Liver (tissue), 9 donors: ENCODE results near the gene SLC6A12. TPM values are rescaled to one million over a fixed set of nuclear protein-coding genes. Genes with fewer than 3 reads are reported as not detected.

Experiments used
- DNase-seq: peaks from one replicate; pipeline ENCODE4 v3.0.0-alpha.2; 2017; ENCODE audit warnings: low spot score
- H3K27ac ChIP-seq, 2 donors: one replicate each; pipeline ENCODE4 v1.7.0; 2013; ENCODE audit warnings: inconsistent platforms in 2 of 2, low read length in 2 of 2, control low read depth in 1 of 2, low read depth in 1 of 2, mild to moderate bottlenecking in 1 of 2
- H3K27me3 ChIP-seq, 4 donors: one replicate each; pipeline versions ENCODE4 v1.6.1 to v1.7.0; 2013; ENCODE audit warnings: low read length in 3 of 4, inconsistent platforms in 1 of 4, mild to moderate bottlenecking in 1 of 4, moderate library complexity in 1 of 4; ENCODE audit not compliant: control insufficient read depth in 4 of 4, insufficient read depth in 4 of 4
- H3K36me3 ChIP-seq, 4 donors: one replicate each; pipeline versions ENCODE4 v1.6.1 to v1.7.0; 2013; ENCODE audit warnings: low read length in 3 of 4, mild to moderate bottlenecking in 3 of 4, low read depth in 1 of 4, moderate library complexity in 1 of 4; ENCODE audit not compliant: control insufficient read depth in 4 of 4, insufficient read depth in 3 of 4
- H3K4me1 ChIP-seq, 4 donors: one replicate each; pipeline versions ENCODE4 v1.6.1 to v1.7.0; 2013; ENCODE audit warnings: low read length in 3 of 4, mild to moderate bottlenecking in 3 of 4, moderate library complexity in 1 of 4; ENCODE audit not compliant: control insufficient read depth in 4 of 4, insufficient read depth in 4 of 4
- H3K4me3 ChIP-seq, 3 donors: one replicate each; pipeline versions ENCODE4 v1.6.1 to v1.7.0; 2013; ENCODE audit warnings: low read length in 3 of 3, control low read depth in 1 of 3, low read depth in 1 of 3, mild to moderate bottlenecking in 1 of 3
- H3K9ac ChIP-seq, 2 donors: one replicate each; pipeline ENCODE4 v1.7.0; 2013; ENCODE audit warnings: low read length in 2 of 2, mild to moderate bottlenecking in 2 of 2, moderate library complexity in 2 of 2, control low read depth in 1 of 2, low read depth in 1 of 2
- H3K9me3 ChIP-seq, 4 donors: one replicate each; pipeline versions ENCODE4 v1.6.1 to v1.7.0; 2013; ENCODE audit warnings: low read length in 3 of 4; ENCODE audit not compliant: control insufficient read depth in 4 of 4
- EGR1 ChIP-seq, 2 donors: IDR thresholded peaks; 2 replicates each; pipeline ENCODE4 v1.6.1; 2016 to 2018; ENCODE audit warnings: antibody characterized with exemption in 2 of 2, low read depth in 2 of 2
- FOXA1 ChIP-seq: IDR thresholded peaks from 2 replicates; pipeline ENCODE4 v1.6.1; 2016; ENCODE audit warnings: antibody characterized with exemption
- FOXA2 ChIP-seq: IDR thresholded peaks from 2 replicates; pipeline ENCODE4 v1.6.1; 2016; ENCODE audit warnings: antibody characterized with exemption
- GABPA ChIP-seq, 2 donors: IDR thresholded peaks in 1 of 2; conservative IDR thresholded peaks in 1 of 2; 2 replicates each; pipeline ENCODE4 v1.6.1; 2016; ENCODE audit warnings: antibody characterized with exemption in 2 of 2, mild to moderate bottlenecking in 1 of 2, moderate library complexity in 1 of 2
- HNF4A ChIP-seq, 2 donors: conservative IDR thresholded peaks; 2 replicates each; pipeline ENCODE4 v1.6.1; 2016; ENCODE audit warnings: antibody characterized with exemption in 2 of 2, mild to moderate bottlenecking in 2 of 2
- HNF4G ChIP-seq: IDR thresholded peaks from 2 replicates; pipeline ENCODE4 v1.6.1; 2016; ENCODE audit warnings: antibody characterized with exemption
- JUND ChIP-seq, 2 donors: IDR thresholded peaks; 2 replicates each; pipeline ENCODE4 v1.6.1; 2016; ENCODE audit warnings: antibody characterized with exemption in 2 of 2
- NR2F2 ChIP-seq: IDR thresholded peaks from 2 replicates; pipeline ENCODE4 v1.6.1; 2016; ENCODE audit warnings: antibody characterized with exemption
- RAD21 ChIP-seq, 2 donors: IDR thresholded peaks; 2 replicates each; pipeline ENCODE4 v1.6.1; 2016; ENCODE audit warnings: antibody characterized with exemption in 2 of 2, mild to moderate bottlenecking in 2 of 2
- RXRA ChIP-seq, 2 donors: IDR thresholded peaks; 2 replicates each; pipeline ENCODE4 v1.6.1; 2017 to 2018; ENCODE audit warnings: antibody characterized with exemption in 2 of 2, mild to moderate bottlenecking in 1 of 2
- SP1 ChIP-seq: IDR thresholded peaks from 2 replicates; pipeline ENCODE4 v1.6.1; 2018; ENCODE audit warnings: antibody characterized with exemption, mild to moderate bottlenecking
- TAF1 ChIP-seq: conservative IDR thresholded peaks from 2 replicates; pipeline ENCODE4 v1.6.1; 2016; ENCODE audit warnings: antibody characterized with exemption, mild to moderate bottlenecking
- YY1 ChIP-seq: IDR thresholded peaks from 2 replicates; pipeline ENCODE4 v1.6.1; 2016; ENCODE audit warnings: antibody characterized with exemption, mild to moderate bottlenecking
- WGBS: extraction: QIAGEN DNeasy Blood & Tissue Kit; methylation state at CpG from one replicate; pipeline ENCODE4 v1.1.7; 2013; 5-methylcytosine and 5-hydroxymethylcytosine counted together
- polyA plus RNA-seq, 2 donors: library from polyadenylated mRNA; stranded (reverse) in 1 of 2; unstranded in 1 of 2; fragments of 200-250 nt in 1 of 2; fragments of >200 nt in 1 of 2; fragmentation: Nextera tagmentation in 1 of 2; extraction: Ambion mirVana in 1 of 2; gene quantifications; one replicate each; pipeline versions ENCODE4 v1.2.1 to v1.2.3, GENCODE V29; 2013 to 2015
- total RNA-seq, 2 donors: library from RNA; depleted of rRNA; stranded (reverse); fragments of >200 nt; gene quantifications; one replicate each; pipeline ENCODE4 v1.2.3, GENCODE V29; 2014
- TF ChIP-seq, protein P1 (sequence below): IDR thresholded peaks from 2 replicates; pipeline ENCODE4 v1.6.1; 2016; ENCODE audit warnings: antibody characterized with exemption
- TF ChIP-seq, protein P2 (sequence below): IDR thresholded peaks from 2 replicates; pipeline ENCODE4 v1.6.1; 2016; ENCODE audit warnings: antibody characterized with exemption
- TF ChIP-seq, protein P3 (sequence below): fragments of 150-350 bp; IDR thresholded peaks from 2 replicates; pipeline ENCODE4 v1.5.1; 2017; ENCODE audit warnings: improper control_type of control experiment, low read depth, low read length; ENCODE audit not compliant: missing input control
- TF ChIP-seq, protein P4 (sequence below): IDR thresholded peaks from 2 replicates; pipeline ENCODE4 v1.6.1; 2016; ENCODE audit warnings: antibody characterized with exemption, mild to moderate bottlenecking
- TF ChIP-seq, protein P5 (sequence below): IDR thresholded peaks from 2 replicates; pipeline ENCODE4 v1.6.1; 2016; ENCODE audit warnings: antibody characterized with exemption
- donor health status: healthy.
- donor health status: healthy.
- donor health status: healthy.
- donor health status: healthy.
- donor health status: healthy.

The SLC6A12 gene
- total and polyA plus RNA-seq, 4 donors, result 18.2 to 30.3 (median 23.2) TPM

DNA sequence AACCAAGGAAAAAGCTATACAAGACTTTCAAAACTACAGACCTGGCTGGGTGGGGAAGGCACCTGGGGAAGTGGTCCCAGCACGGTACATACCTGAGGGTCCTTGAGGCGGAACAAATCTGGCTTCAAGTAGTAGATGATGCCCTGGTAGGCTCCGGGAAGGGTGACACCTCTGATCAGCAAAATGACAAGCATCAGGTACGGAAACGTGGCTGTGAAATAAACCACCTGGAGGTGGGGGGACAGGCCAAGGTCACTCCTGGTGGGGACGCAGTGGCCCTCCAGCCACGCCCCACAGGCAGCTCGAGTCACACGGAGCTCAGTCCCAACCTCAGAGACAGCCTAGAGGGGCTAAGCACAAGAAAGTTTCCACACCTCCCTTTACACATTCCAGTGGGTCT lies 15.3 kb downstream of the SLC6A12 start:
- Histone ChIP-seq H3K4me1 (no peaks in the 10 kb centered on the region), H3K9ac (no peak overlapping the region), H3K36me3 (peaks cover 0 to 86% (median 51%) of the 10 kb centered on the region in 4 donors), H3K4me3 (no peak overlapping the region), H3K27me3 (no peaks in the 10 kb centered on the region), H3K9me3 (no peaks in the 10 kb centered on the region), H3K27ac (no peak overlapping the region)
- WGBS, result 81% methylated on average over 9 of the region's 9 CpGs
- TF ChIP-seq TAF1 (no peak), HNF4A (conservative IDR thresholded peaks at IDR 0.05) (no peak), HNF4G (no peak), EGR1 (IDR thresholded peaks at IDR 0.05; ENCODE audit: low read depth in 2 of 2) (no peak), JUND (IDR thresholded peaks at IDR 0.05) (no peak), NR2F2 (no peak), FOXA2 (no peak), SP1 (no peak), YY1 (no peak)
- TF ChIP-seq, protein P1, sequence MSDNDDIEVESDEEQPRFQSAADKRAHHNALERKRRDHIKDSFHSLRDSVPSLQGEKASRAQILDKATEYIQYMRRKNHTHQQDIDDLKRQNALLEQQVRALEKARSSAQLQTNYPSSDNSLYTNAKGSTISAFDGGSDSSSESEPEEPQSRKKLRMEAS, result no peak
- TF ChIP-seq, protein P2, sequence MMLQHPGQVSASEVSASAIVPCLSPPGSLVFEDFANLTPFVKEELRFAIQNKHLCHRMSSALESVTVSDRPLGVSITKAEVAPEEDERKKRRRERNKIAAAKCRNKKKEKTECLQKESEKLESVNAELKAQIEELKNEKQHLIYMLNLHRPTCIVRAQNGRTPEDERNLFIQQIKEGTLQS, result no peak
- TF ChIP-seq, protein P3, sequence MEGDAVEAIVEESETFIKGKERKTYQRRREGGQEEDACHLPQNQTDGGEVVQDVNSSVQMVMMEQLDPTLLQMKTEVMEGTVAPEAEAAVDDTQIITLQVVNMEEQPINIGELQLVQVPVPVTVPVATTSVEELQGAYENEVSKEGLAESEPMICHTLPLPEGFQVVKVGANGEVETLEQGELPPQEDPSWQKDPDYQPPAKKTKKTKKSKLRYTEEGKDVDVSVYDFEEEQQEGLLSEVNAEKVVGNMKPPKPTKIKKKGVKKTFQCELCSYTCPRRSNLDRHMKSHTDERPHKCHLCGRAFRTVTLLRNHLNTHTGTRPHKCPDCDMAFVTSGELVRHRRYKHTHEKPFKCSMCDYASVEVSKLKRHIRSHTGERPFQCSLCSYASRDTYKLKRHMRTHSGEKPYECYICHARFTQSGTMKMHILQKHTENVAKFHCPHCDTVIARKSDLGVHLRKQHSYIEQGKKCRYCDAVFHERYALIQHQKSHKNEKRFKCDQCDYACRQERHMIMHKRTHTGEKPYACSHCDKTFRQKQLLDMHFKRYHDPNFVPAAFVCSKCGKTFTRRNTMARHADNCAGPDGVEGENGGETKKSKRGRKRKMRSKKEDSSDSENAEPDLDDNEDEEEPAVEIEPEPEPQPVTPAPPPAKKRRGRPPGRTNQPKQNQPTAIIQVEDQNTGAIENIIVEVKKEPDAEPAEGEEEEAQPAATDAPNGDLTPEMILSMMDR, result no peak
- TF ChIP-seq, protein P4, sequence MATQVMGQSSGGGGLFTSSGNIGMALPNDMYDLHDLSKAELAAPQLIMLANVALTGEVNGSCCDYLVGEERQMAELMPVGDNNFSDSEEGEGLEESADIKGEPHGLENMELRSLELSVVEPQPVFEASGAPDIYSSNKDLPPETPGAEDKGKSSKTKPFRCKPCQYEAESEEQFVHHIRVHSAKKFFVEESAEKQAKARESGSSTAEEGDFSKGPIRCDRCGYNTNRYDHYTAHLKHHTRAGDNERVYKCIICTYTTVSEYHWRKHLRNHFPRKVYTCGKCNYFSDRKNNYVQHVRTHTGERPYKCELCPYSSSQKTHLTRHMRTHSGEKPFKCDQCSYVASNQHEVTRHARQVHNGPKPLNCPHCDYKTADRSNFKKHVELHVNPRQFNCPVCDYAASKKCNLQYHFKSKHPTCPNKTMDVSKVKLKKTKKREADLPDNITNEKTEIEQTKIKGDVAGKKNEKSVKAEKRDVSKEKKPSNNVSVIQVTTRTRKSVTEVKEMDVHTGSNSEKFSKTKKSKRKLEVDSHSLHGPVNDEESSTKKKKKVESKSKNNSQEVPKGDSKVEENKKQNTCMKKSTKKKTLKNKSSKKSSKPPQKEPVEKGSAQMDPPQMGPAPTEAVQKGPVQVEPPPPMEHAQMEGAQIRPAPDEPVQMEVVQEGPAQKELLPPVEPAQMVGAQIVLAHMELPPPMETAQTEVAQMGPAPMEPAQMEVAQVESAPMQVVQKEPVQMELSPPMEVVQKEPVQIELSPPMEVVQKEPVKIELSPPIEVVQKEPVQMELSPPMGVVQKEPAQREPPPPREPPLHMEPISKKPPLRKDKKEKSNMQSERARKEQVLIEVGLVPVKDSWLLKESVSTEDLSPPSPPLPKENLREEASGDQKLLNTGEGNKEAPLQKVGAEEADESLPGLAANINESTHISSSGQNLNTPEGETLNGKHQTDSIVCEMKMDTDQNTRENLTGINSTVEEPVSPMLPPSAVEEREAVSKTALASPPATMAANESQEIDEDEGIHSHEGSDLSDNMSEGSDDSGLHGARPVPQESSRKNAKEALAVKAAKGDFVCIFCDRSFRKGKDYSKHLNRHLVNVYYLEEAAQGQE, result no peak
- no peak for DNase-seq

DNA sequence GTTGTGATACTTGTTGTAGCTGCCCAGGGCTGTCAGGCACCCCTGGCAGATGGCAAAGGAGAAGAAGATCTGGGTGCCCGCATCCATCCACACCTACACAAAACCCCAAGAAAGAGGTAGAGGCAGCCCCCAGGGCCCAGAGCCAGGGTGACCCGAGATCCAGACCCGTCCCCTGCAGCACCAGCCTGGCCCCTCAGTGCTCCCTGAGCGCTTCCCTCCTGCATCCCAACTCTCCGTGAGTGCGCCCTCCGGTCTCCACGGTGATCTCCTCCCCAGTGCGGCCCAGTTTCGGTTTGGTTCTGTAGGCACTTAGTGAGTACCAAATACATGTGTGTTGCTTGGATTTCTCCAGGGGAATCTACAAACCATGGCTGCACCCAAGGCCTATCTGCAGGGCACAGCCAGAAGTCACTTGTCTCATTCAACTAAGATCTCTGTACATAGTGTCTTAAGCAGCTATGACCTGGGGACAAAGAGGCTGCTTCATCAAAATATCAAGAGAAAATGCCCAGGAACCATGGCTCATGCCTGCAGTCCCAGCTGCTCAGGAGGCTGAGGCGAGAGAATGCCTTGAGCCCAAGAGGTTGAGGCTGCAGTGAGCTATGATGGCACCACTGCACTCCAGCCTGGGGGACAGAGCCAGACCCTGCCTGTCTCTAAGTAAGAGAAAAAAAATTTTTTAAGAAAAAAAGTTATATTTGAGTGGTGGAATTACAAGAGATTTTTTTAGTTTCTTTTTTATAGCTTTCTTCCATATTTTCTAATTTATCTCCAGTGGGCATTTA lies 15.9 kb downstream of the SLC6A12 start:
- no peak overlapping the region for H3K9ac ChIP-seq
- no peaks in the 10 kb centered on the region for H3K9me3 ChIP-seq
- H3K36me3 ChIP-seq, result peaks cover 0 to 92% (median 52%) of the 10 kb centered on the region in 4 donors
- no peaks in the 10 kb centered on the region for H3K27me3 ChIP-seq
- 96% methylated on average over 11 of the region's 11 CpGs for WGBS
- no peak for DNase-seq
- no peaks in the 10 kb centered on the region for H3K4me1 ChIP-seq
- no peak overlapping the region for H3K4me3 ChIP-seq
- no peak overlapping the region for H3K27ac ChIP-seq
- TF ChIP-seq FOXA2, result no peak
- no peak for TF ChIP-seq RAD21 (IDR thresholded peaks at IDR 0.05)
- TF ChIP-seq, protein P4, result no peak
- TF ChIP-seq SP1, result no peak
- no peak for TF ChIP-seq RXRA (IDR thresholded peaks at IDR 0.05)
- TF ChIP-seq TAF1, result no peak
- TF ChIP-seq GABPA (IDR thresholded peaks at IDR 0.05 in 1 of 2, conservative IDR thresholded peaks at IDR 0.05 in 1 of 2), result no peak
- TF ChIP-seq HNF4A (conservative IDR thresholded peaks at IDR 0.05), result no peak
- no peak for TF ChIP-seq JUND (IDR thresholded peaks at IDR 0.05)
- no peak for TF ChIP-seq FOXA1
- no peak for TF ChIP-seq HNF4G
- TF ChIP-seq, protein P5, sequence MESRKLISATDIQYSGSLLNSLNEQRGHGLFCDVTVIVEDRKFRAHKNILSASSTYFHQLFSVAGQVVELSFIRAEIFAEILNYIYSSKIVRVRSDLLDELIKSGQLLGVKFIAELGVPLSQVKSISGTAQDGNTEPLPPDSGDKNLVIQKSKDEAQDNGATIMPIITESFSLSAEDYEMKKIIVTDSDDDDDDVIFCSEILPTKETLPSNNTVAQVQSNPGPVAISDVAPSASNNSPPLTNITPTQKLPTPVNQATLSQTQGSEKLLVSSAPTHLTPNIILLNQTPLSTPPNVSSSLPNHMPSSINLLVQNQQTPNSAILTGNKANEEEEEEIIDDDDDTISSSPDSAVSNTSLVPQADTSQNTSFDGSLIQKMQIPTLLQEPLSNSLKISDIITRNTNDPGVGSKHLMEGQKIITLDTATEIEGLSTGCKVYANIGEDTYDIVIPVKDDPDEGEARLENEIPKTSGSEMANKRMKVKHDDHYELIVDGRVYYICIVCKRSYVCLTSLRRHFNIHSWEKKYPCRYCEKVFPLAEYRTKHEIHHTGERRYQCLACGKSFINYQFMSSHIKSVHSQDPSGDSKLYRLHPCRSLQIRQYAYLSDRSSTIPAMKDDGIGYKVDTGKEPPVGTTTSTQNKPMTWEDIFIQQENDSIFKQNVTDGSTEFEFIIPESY, result no peak
